ENCODE results near the gene SYNJ1. TPM values are rescaled to one million over a fixed set of nuclear protein-coding genes. Genes with fewer than 3 reads are reported as not detected.

Gene SYNJ1
- total and polyA plus RNA-seq, 2 experiments from 2014 or later: 1.4 to 4.2 TPM

- peaks cover 87% of the 10 kb centered on the region for H3K36me3 Mint-ChIP-seq (ENCODE audit: low read depth)
- peaks cover 46% of the 10 kb centered on the region for H3K36me3 ChIP-seq (ENCODE audit: insufficient read depth)
- no peaks in the 10 kb centered on the region for H3K27me3 Mint-ChIP-seq (ENCODE audit: insufficient read depth, low read depth, poor library complexity)
- H3K4me3 Mint-ChIP-seq: no peak overlapping the region
- H3K9me2 ChIP-seq (ENCODE audit: insufficient read depth): no peaks in the 10 kb centered on the region
- H3F3A ChIP-seq (replicated peaks; ENCODE audit: low read depth): no peaks in the 10 kb centered on the region
- H3K4me3 ChIP-seq: no peak overlapping the region
- no peak overlapping the region for H3K4me2 ChIP-seq
- H3K79me2 ChIP-seq (replicated peaks; ENCODE audit: insufficient read depth): peaks cover 26% of the 10 kb centered on the region
- no peak for DNase-seq (ENCODE audit: low spot score)
- TF ChIP-seq EZH2phosphoT487 (IDR thresholded peaks at IDR 0.05; ENCODE audit: unreplicated experiment) (no peak), EZH2 (IDR thresholded peaks at IDR 0.05; ENCODE audit: low read depth, unreplicated experiment) (no peak), POLR2AphosphoS5 (IDR thresholded peaks at IDR 0.05; ENCODE audit: low read depth) (no peak), ZNF462 (CRISPR knock-in tag; IDR thresholded peaks at IDR 0.05) (no peak), ETS1 (IDR thresholded peaks at IDR 0.05) (no peak), JUNB (IDR thresholded peaks at IDR 0.05; ENCODE audit: unreplicated experiment) (no peak), NANOG (IDR thresholded peaks at IDR 0.05; ENCODE audit: borderline replicate concordance) (no peak), STAT1 (IDR thresholded peaks at IDR 0.05; ENCODE audit: unreplicated experiment) (no peak), ZNF331 (CRISPR knock-in tag; IDR thresholded peaks at IDR 0.05; ENCODE audit: low read depth) (no peak), CTCF (conservative IDR thresholded peaks at IDR 0.05; ENCODE audit: low read depth in 2 of 2) (no peak), CREB1 (CRISPR knock-in tag; IDR thresholded peaks at IDR 0.05; ENCODE audit: low read depth) (no peak), ZNF114 (CRISPR knock-in tag; IDR thresholded peaks at IDR 0.05) (no peak), REST (IDR thresholded peaks at IDR 0.05; ENCODE audit: unreplicated experiment) (no peak)
- H3K4me1 Mint-ChIP-seq: peaks cover 14% of the 10 kb centered on the region; the same call in 2 of the 3 replicates
- H3K27ac ChIP-seq (ENCODE audit: low read depth): no peak overlapping the region
- no peak overlapping the region for H3K27ac Mint-ChIP-seq
- no peaks in the 10 kb centered on the region for H3K4me1 ChIP-seq (ENCODE audit: insufficient read depth)
- no peaks in the 10 kb centered on the region for H3K27me3 ChIP-seq (ENCODE audit: insufficient read depth)
- no peaks in the 10 kb centered on the region for H3K9me3 Mint-ChIP-seq
- no peak for ATAC-seq
- no peak overlapping the region for H2AFZ ChIP-seq
- H4K20me1 ChIP-seq (replicated peaks; ENCODE audit: insufficient read depth): peaks cover 45% of the 10 kb centered on the region
These were observed 30.0 kb upstream of the SYNJ1 start for GRCh38 chr21:32757804-32758203.
